HepG2 (cell line): Measurements from ENCODE around the gene OVOL3. TPM values are rescaled to one million over a fixed set of nuclear protein-coding genes. Genes with fewer than 3 reads are reported as not detected.

Experiments used
- ATAC-seq: fragments of 200-7000 bp; cut with Tn5 transposase; 3 replicates; pipeline ENCODE4 v1.9.1; 2020; ENCODE audit warnings: mild to moderate bottlenecking, moderate library complexity
- BruUV-seq: library from RNA; stranded (reverse); fragments of 400-500 nt; replicated peaks from 2 replicates; lab custom pipeline; 2021; lab: Mats Ljungman, UMichigan
- CTCF ChIA-PET: fragments of 300-600 bp; formaldehyde crosslinking; extraction: SDS; loops from one replicate; lab custom pipeline; 2021; ENCODE audit warnings: low total read pairs, inconsistent platforms, low intra/inter-chr PET ratio; lab: Yijun Ruan, JAX
- POLR2A ChIA-PET: fragments of 350-600 bp; sonication (Branson Sonifier 250); formaldehyde crosslinking; loops from one replicate; lab custom pipeline; 2020; ENCODE audit warnings: antibody characterized with exemption, inconsistent platforms; lab: Yijun Ruan, JAX
- DNase-seq: peaks from one replicate; pipeline ENCODE4 v3.0.0-alpha.2; 2015; ENCODE audit warnings: low spot score
- FAIRE-seq: peaks from 3 replicates; lab custom pipeline; 2011; peaks lifted over from hg19 to GRCh38; lab: Jason Lieb, UNC
- H2AFZ ChIP-seq: one replicate; pipeline ENCODE4 v1.6.1; 2011; ENCODE audit warnings: low read length, inconsistent platforms
- H3K27ac ChIP-seq: fragments of 300-600 bp; 3 replicates; pipeline ENCODE4 v1.8.0; 2011; ENCODE audit warnings: mixed run types, mild to moderate bottlenecking, mixed read lengths, low read length, inconsistent platforms; ENCODE audit not compliant: insufficient read depth; ENCODE audit errors: extremely low read length
- H3K27me3 ChIP-seq, 2 experiments: fragments of 200-600 bp in 1 of 2; 2 replicates in 1 of 2; 3 replicates in 1 of 2; pipeline versions ENCODE4 v1.6.0 to v1.8.0; 2011; ENCODE audit warnings: low read length in 2 of 2, mild to moderate bottlenecking in 2 of 2, moderate library complexity in 2 of 2, inconsistent platforms in 1 of 2; ENCODE audit not compliant: insufficient read depth in 2 of 2, control insufficient read depth in 1 of 2
- H3K36me3 ChIP-seq, 2 experiments: fragments of 200-600 bp in 1 of 2; replicated peaks in 1 of 2; 2 replicates in 1 of 2; 3 replicates in 1 of 2; pipeline versions ENCODE4 v1.5.1 to v1.8.0; 2011; ENCODE audit warnings: low read length in 2 of 2, inconsistent platforms in 1 of 2; ENCODE audit not compliant: insufficient read depth in 2 of 2, control insufficient read depth in 1 of 2
- H3K4me1 ChIP-seq: 2 replicates; pipeline ENCODE4 v1.5.1; 2012; ENCODE audit warnings: low read length, inconsistent platforms; ENCODE audit not compliant: insufficient read depth
- H3K4me2 ChIP-seq: 2 replicates; pipeline ENCODE4 v1.6.0; 2011; ENCODE audit warnings: low read depth, low read length, inconsistent platforms
- H3K4me3 ChIP-seq, 3 experiments: fragments of 200-600 bp in 1 of 3; sonication (generic), shearing (Covaris generic) in 1 of 3; replicated peaks in 1 of 3; 2 replicates each; pipeline ENCODE4 v1.5.1; 2011 to 2016; ENCODE audit warnings: low read length in 3 of 3, inconsistent platforms in 2 of 3, low read depth in 2 of 3, mild to moderate bottlenecking in 2 of 3, control low read depth in 1 of 3, mixed read lengths in 1 of 3; ENCODE audit not compliant: insufficient read depth in 1 of 3
- H3K79me2 ChIP-seq: one replicate; pipeline ENCODE4 v1.6.1; 2011; ENCODE audit warnings: low read length, inconsistent platforms; ENCODE audit not compliant: insufficient read depth
- H3K9ac ChIP-seq: 2 replicates; pipeline ENCODE4 v1.6.0; 2011; ENCODE audit warnings: mild to moderate bottlenecking, low read depth, low read length, inconsistent platforms; ENCODE audit not compliant: insufficient read depth
- H3K9me3 ChIP-seq: 2 replicates; pipeline ENCODE4 v1.5.1; 2012; ENCODE audit warnings: mild to moderate bottlenecking, low read length
- H4K20me1 ChIP-seq: 2 replicates; pipeline ENCODE4 v1.6.0; 2011; ENCODE audit warnings: inconsistent platforms, mild to moderate bottlenecking, low read length, moderate library complexity; ENCODE audit not compliant: insufficient read depth
- AKNA ChIP-seq: sonication (generic); formaldehyde crosslinking; IDR thresholded peaks from 2 replicates; pipeline ENCODE4 v1.4.0; 2020; ENCODE audit warnings: missing genetic modification reagents, borderline replicate concordance
- ARID5B ChIP-seq: IDR thresholded peaks from 2 replicates; pipeline ENCODE4 v1.4.0; 2020; ENCODE audit warnings: mild to moderate bottlenecking, missing genetic modification reagents
- CEBPG ChIP-seq: IDR thresholded peaks from 2 replicates; pipeline ENCODE4 v1.6.1; 2016
- EEA1 ChIP-seq: sonication (generic); formaldehyde crosslinking; IDR thresholded peaks from 2 replicates; pipeline ENCODE4 v1.5.1; 2020; ENCODE audit warnings: mild to moderate bottlenecking, missing genetic modification reagents, borderline replicate concordance
- MEF2D ChIP-seq: sonication (generic); formaldehyde crosslinking; IDR thresholded peaks from 2 replicates; pipeline ENCODE4 v1.5.1; 2020; ENCODE audit warnings: mild to moderate bottlenecking, missing genetic modification reagents
- MTA3 ChIP-seq: sonication (generic); formaldehyde crosslinking; IDR thresholded peaks from 2 replicates; pipeline ENCODE4 v1.4.0; 2020; ENCODE audit warnings: missing genetic modification reagents
- NR2C2 ChIP-seq: sonication (generic); formaldehyde crosslinking; IDR thresholded peaks from 2 replicates; pipeline ENCODE4 v1.4.0; 2020; ENCODE audit warnings: missing genetic modification reagents, mild to moderate bottlenecking, moderate library complexity, borderline replicate concordance
- PAX8 ChIP-seq: sonication (generic); formaldehyde crosslinking; IDR thresholded peaks from 2 replicates; pipeline ENCODE4 v1.8.0; 2022; ENCODE audit warnings: mild to moderate bottlenecking, missing genetic modification reagents, borderline replicate concordance
- SUZ12 ChIP-seq: fragments of 150-350 bp; IDR thresholded peaks from 2 replicates; pipeline ENCODE4 v1.6.1; 2014; ENCODE audit warnings: low read depth, low read length
- TBX3 ChIP-seq: fragments of 450-650 bp; IDR thresholded peaks from 2 replicates; pipeline ENCODE4 v1.6.1; 2017; ENCODE audit warnings: antibody characterized with exemption, mild to moderate bottlenecking, inconsistent platforms, borderline replicate concordance
- THRA ChIP-seq: sonication (generic); formaldehyde crosslinking; IDR thresholded peaks from 2 replicates; pipeline ENCODE4 v1.4.0; 2020; ENCODE audit warnings: missing genetic modification reagents, borderline replicate concordance
- ZC3H4 ChIP-seq: sonication (generic); formaldehyde crosslinking; IDR thresholded peaks from 2 replicates; pipeline ENCODE4 v1.4.0; 2020; ENCODE audit warnings: missing genetic modification reagents, borderline replicate concordance
- ZFP36L2 ChIP-seq: sonication (generic); formaldehyde crosslinking; IDR thresholded peaks from 2 replicates; pipeline ENCODE4 v1.4.0; 2020; ENCODE audit warnings: missing genetic modification reagents
- ZKSCAN1 ChIP-seq: fragments of 150-350 bp; IDR thresholded peaks from 2 replicates; pipeline ENCODE4 v1.6.1; 2014; ENCODE audit warnings: low read length
- ZNF644 ChIP-seq: IDR thresholded peaks from 2 replicates; pipeline ENCODE4 v1.6.1; 2016; ENCODE audit warnings: low read depth
- ZNF747 ChIP-seq: sonication (generic); formaldehyde crosslinking; IDR thresholded peaks from 2 replicates; pipeline ENCODE4 v1.8.1; 2023; ENCODE audit warnings: missing genetic modification reagents, mild to moderate bottlenecking, borderline replicate concordance
- ZNF775 ChIP-seq: sonication (generic); formaldehyde crosslinking; IDR thresholded peaks from 2 replicates; pipeline ENCODE4 v1.4.0; 2020; ENCODE audit warnings: missing genetic modification reagents, mild to moderate bottlenecking, moderate library complexity, borderline replicate concordance
- WGBS: methylation state at CpG from one replicate; pipeline ENCODE4 v1.1.6; 2017; ENCODE audit warnings: low lambda C conversion rate; 5-methylcytosine and 5-hydroxymethylcytosine counted together
- in situ Hi-C: cut with HindIII; loops from 2 replicates; pipeline ENCODE4 v1.10.0; 2017; ENCODE audit warnings: low pct_unique_long_range_greater_than_20kb; ENCODE audit not compliant: extremely low pct_ligation_motif_present
- intact Hi-C: fragments of 100-400 bp; cut with micrococcal nuclease; formaldehyde crosslinking; loops from one replicate; pipeline ENCODE4 v1.10.0; 2022; ENCODE audit not compliant: unreplicated experiment
- polyA plus RNA-seq, 8 experiments: library from polyadenylated mRNA; depleted of rRNA in 3 of 8; stranded (reverse) in 7 of 8; unstranded in 1 of 8; fragments of >200 nt; fragmentation: Illumina TruSeq in 4 of 8; extraction: Trizol in 4 of 8; gene quantifications; 2 replicates each; pipeline versions ENCODE4 v1.2.1 to v1.2.3, GENCODE V29; 2011 to 2016; ENCODE audit warnings: low read depth in 4 of 8, missing spikeins in 1 of 8, mixed read lengths in 1 of 8; ENCODE audit not compliant: insufficient read depth in 1 of 8
- total RNA-seq, 5 experiments: library from RNA; depleted of rRNA; stranded (reverse); fragments of >200 nt; fragmentation: Illumina TruSeq; extraction: Trizol; gene quantifications; 2 replicates each; pipeline ENCODE4 v1.2.3, GENCODE V29; 2016; ENCODE audit warnings: low read depth in 1 of 5

OVOL3 gene
- total and polyA plus RNA-seq, 2 of the 13 experiments (the other 11 are each of a cell fraction or from before 2014, with no cell fraction given), result not detected

- ChIA-PET CTCF (no interaction called here), POLR2A (no interaction called here)
- Histone ChIP-seq H3K4me3 (no peak overlapping the region), H3K79me2 (peaks cover 16% of the 10 kb centered on the region), H3K4me2 (no peak overlapping the region), H3K27me3 (no peaks in the 10 kb centered on the region; a peak in 1 of 5 replicates), H4K20me1 (peaks cover 8% of the 10 kb centered on the region), H3K36me3 (peaks cover 23 to 35% of the 10 kb centered on the region in 2 experiments), H3K4me1 (peaks cover 9% of the 10 kb centered on the region), H3K27ac (no peak overlapping the region), H3K9me3 (no peaks in the 10 kb centered on the region), H2AFZ (no peak overlapping the region), H3K9ac (no peak overlapping the region)
- in situ Hi-C loops (no loop called here), intact Hi-C loops (no loop called here)
- no TSS peak for BruUV-seq
- no peak for DNase-seq
- no peak for FAIRE-seq
- ATAC-seq, result no peak
- WGBS, result 98% methylated on average over 9 of the region's 9 CpGs
- TF ChIP-seq AKNA (CRISPR knock-in tag) (no peak), MEF2D (CRISPR knock-in tag) (no peak), TBX3 (no peak), PAX8 (no peak), ZNF775 (CRISPR knock-in tag) (no peak), ZFP36L2 (no peak), NR2C2 (CRISPR knock-in tag) (no peak), MTA3 (no peak), ARID5B (CRISPR knock-in tag) (no peak), ZKSCAN1 (no peak), ZNF644 (CRISPR knock-in tag) (no peak), THRA (no peak), SUZ12 (no peak), ZC3H4 (no peak), ZNF747 (CRISPR knock-in tag) (no peak), EEA1 (CRISPR knock-in tag) (no peak), CEBPG (CRISPR knock-in tag) (no peak)
Observed at GRCh38 chr19:36142496-36142895, 31.6 kb downstream of the OVOL3 start.
